ENCODE results near the gene TMEM39B.
A peak's percentile ranks its signal among the peaks of the same experiment; 100 is the strongest.
"Not testable (repeated sequence)": the region's sequence is repeated elsewhere in the genome, so short reads cannot be mapped to it uniquely, and the experiment has no call there.

TMEM39B gene

GRCh38 chr1:32071758-32072621 is 749 bp upstream of the TMEM39B start:
- DNase-seq, result no peak

- DNase-seq, result no peak
These were observed 825 bp downstream of the TMEM39B start for GRCh38 chr1:32073299-32074229.

GRCh38 chr1:32074841-32075240 is 2.1 kb downstream of the TMEM39B start:
- DNase-seq, result no peak

- no peak for DNase-seq
These were observed 4.7 kb downstream of the TMEM39B start for GRCh38 chr1:32077451-32077850.

- DNase-seq, result no peak
These were observed 9.3 kb downstream of the TMEM39B start for GRCh38 chr1:32082022-32082421.

- not testable (repeated sequence) for DNase-seq
These were observed 13.6 kb downstream of the TMEM39B start for GRCh38 chr1:32086381-32086780.

GRCh38 chr1:32091176-32091575 is 18.4 kb downstream of the TMEM39B start:
- no peak for DNase-seq

GRCh38 chr1:32091591-32091990 is 18.9 kb downstream of the TMEM39B start:
- no peak for DNase-seq

GRCh38 chr1:32094746-32095521 is 22.2 kb downstream of the TMEM39B start:
- no peak for DNase-seq

GRCh38 chr1:32099426-32099825 is 26.7 kb downstream of the TMEM39B start:
- DNase-seq, result no peak

GRCh38 chr1:32100359-32100758 is 27.6 kb downstream of the TMEM39B start:
- DNase-seq, result no peak

GRCh38 chr1:32100807-32101708 is 28.3 kb downstream of the TMEM39B start:
- no peak for DNase-seq

- no peak for DNase-seq
These were observed 31.4 kb downstream of the TMEM39B start for GRCh38 chr1:32104127-32104526.

- DNase-seq, result no peak
These were observed 32.6 kb downstream of the TMEM39B start for GRCh38 chr1:32105338-32105737.

GRCh38 chr1:32106663-32107275 is 34.0 kb downstream of the TMEM39B start:
- DNase-seq, result no peak

- peak; percentile 59 for DNase-seq
These were observed 35.3 kb downstream of the TMEM39B start, which contains the start of gene KPNA6 for GRCh38 chr1:32107742-32108661. Gene KPNA6 (plus strand): TSS chr1:32108056. CDS start chr1:32108131, 75 bp downstream.

GRCh38 chr1:32111040-32111623 is 38.4 kb downstream of the TMEM39B start:
- DNase-seq, result no peak

- DNase-seq, result no peak
These were observed 39.0 kb downstream of the TMEM39B start for GRCh38 chr1:32111789-32112188.

GRCh38 chr1:32112806-32113375 is 40.2 kb downstream of the TMEM39B start:
- DNase-seq, result no peak
